ENCODE measurements around the gene SLC10A7. TPM values are rescaled to one million over a fixed set of nuclear protein-coding genes. Genes with fewer than 3 reads are reported as not detected.

SLC10A7 gene
- total RNA-seq, 1 experiment from 2014 or later: 3.9 TPM

- Histone ChIP-seq H3K4ac (ENCODE audit: low read depth, low read length) (no peak overlapping the region), H3K79me2 (ENCODE audit: insufficient read depth, low read length) (no peaks in the 10 kb centered on the region), H3T11ph (ENCODE audit: low read length) (no peak overlapping the region), H2AK5ac (ENCODE audit: insufficient read length, low read length) (no peak overlapping the region), H4K5ac (ENCODE audit: insufficient read length, low read depth, low read length) (no peak overlapping the region), H3K9ac (ENCODE audit: extremely low read depth, insufficient read length, low read length) (no peak overlapping the region), H3K23me2 (ENCODE audit: insufficient read length, low read depth, low read length, poor library complexity, severe bottlenecking) (no peaks in the 10 kb centered on the region), H2BK20ac (ENCODE audit: low read depth, low read length, poor library complexity, severe bottlenecking) (no peak overlapping the region), H3K27ac (ENCODE audit: insufficient read length, low read depth, low read length) (no peak overlapping the region), H3K56ac (ENCODE audit: insufficient read length, low read depth, low read length) (no peak overlapping the region), H4K8ac (replicated peaks; ENCODE audit: insufficient read length, low read depth, low read length) (no peak overlapping the region), H3K23ac (ENCODE audit: insufficient read length, low read depth, low read length) (no peak overlapping the region), H2BK12ac (ENCODE audit: insufficient read length, low read depth, low read length) (no peak overlapping the region), H3K27me3 (ENCODE audit: insufficient read depth, low read length) (no peaks in the 10 kb centered on the region), H3K14ac (ENCODE audit: insufficient read depth, low read length) (no peak overlapping the region), H3K4me1 (ENCODE audit: insufficient read depth, low read length) (no peaks in the 10 kb centered on the region), H2BK15ac (ENCODE audit: low read depth, low read length) (no peak overlapping the region), H2BK5ac (ENCODE audit: insufficient read length, low read length) (no peak overlapping the region), H4K91ac (ENCODE audit: insufficient read length, low read depth, low read length) (no peak overlapping the region), H3K9me3 (ENCODE audit: control insufficient read depth, low read depth, low read length) (no peaks in the 10 kb centered on the region), H3K79me1 (ENCODE audit: insufficient read depth, low read depth, low read length, poor library complexity, severe bottlenecking) (no peaks in the 10 kb centered on the region), H4K20me1 (ENCODE audit: control insufficient read depth, insufficient read depth, insufficient read length) (no peaks in the 10 kb centered on the region), H3K18ac (ENCODE audit: insufficient read length, low read depth, low read length) (no peak overlapping the region), H3K4me2 (ENCODE audit: insufficient read depth, insufficient read length, low read length) (no peak overlapping the region), H2AFZ (ENCODE audit: low read length) (no peak overlapping the region), H2BK120ac (ENCODE audit: low read depth, low read length, poor library complexity, severe bottlenecking) (no peak overlapping the region)
- TF ChIP-seq CTCF (conservative IDR thresholded peaks at IDR 0.05): no peak
- H3K36me3 Mint-ChIP-seq (ENCODE audit: insufficient read depth in 1 of 3, low read depth in 3 of 3): no peaks in the 10 kb centered on the region
- no peaks in the 10 kb centered on the region for H3K9me3 Mint-ChIP-seq
- no peak for DNase-seq
- H3K4me3 Mint-ChIP-seq: no peak overlapping the region
- H3K27me3 Mint-ChIP-seq (ENCODE audit: low read depth): no peaks in the 10 kb centered on the region
- H3K4me1 Mint-ChIP-seq: peaks cover 10 to 13% of the 10 kb centered on the region in 2 experiments
- no peak overlapping the region for H3K27ac Mint-ChIP-seq
- no CpG with 5 or more reads among the region's 2 CpGs for WGBS (ENCODE audit: extremely low coverage, insufficient read length, low lambda C conversion rate)
Observed at GRCh38 chr4:146417822-146418221, 103.9 kb downstream of the SLC10A7 start.
